HG03571 (cell line): ENCODE data around the gene PRKCZ.

Experiments used
- ATAC-seq: cut with Tn5 transposase; IDR thresholded peaks from one replicate; pipeline ENCODE4 v1.9.1; 2021; ENCODE audit not compliant: unreplicated experiment

PRKCZ gene

GRCh38 chr1:2024887-2025286, 25.3 kb upstream of the PRKCZ start:
- ATAC-seq: no peak

GRCh38 chr1:2025491-2025981, 24.7 kb upstream of the PRKCZ start:
- no peak for ATAC-seq

GRCh38 chr1:2027961-2028583, 22.1 kb upstream of the PRKCZ start:
- no peak for ATAC-seq

- no peak for ATAC-seq
These were observed 21.2 kb upstream of the PRKCZ start for GRCh38 chr1:2028870-2029560.

GRCh38 chr1:2029561-2029960, 20.6 kb upstream of the PRKCZ start:
- no peak for ATAC-seq

- no peak for ATAC-seq
These were observed 19.9 kb upstream of the PRKCZ start for GRCh38 chr1:2030076-2030871.

GRCh38 chr1:2031546-2032540, 18.4 kb upstream of the PRKCZ start:
- ATAC-seq: no peak

GRCh38 chr1:2032737-2033136, 17.5 kb upstream of the PRKCZ start:
- ATAC-seq: no peak

- ATAC-seq: no peak
These were observed 17.0 kb upstream of the PRKCZ start for GRCh38 chr1:2033165-2033564.

- ATAC-seq: no peak
These were observed 13.9 kb upstream of the PRKCZ start for GRCh38 chr1:2036287-2036686.

- ATAC-seq: no peak
These were observed 12.8 kb upstream of the PRKCZ start for GRCh38 chr1:2037314-2037979.

- no peak for ATAC-seq
These were observed 12.0 kb upstream of the PRKCZ start for GRCh38 chr1:2038229-2038628.

- no peak for ATAC-seq
These were observed 11.0 kb upstream of the PRKCZ start for GRCh38 chr1:2039251-2039650.

- ATAC-seq: no peak
These were observed 8.9 kb upstream of the PRKCZ start for GRCh38 chr1:2041305-2041704.

GRCh38 chr1:2041887-2042286, 8.3 kb upstream of the PRKCZ start:
- ATAC-seq: no peak

GRCh38 chr1:2042830-2043773, 7.1 kb upstream of the PRKCZ start:
- no peak for ATAC-seq

- ATAC-seq: no peak
These were observed 6.3 kb upstream of the PRKCZ start for GRCh38 chr1:2043886-2044285.

GRCh38 chr1:2044510-2045319, 5.5 kb upstream of the PRKCZ start:
- no peak for ATAC-seq
